Activated CD8-positive, alpha-beta T cell treated with anti-CD3 and anti-CD28 coated beads, Interleukin-2, amount 10 ng/mL, durations not matched to agents 7 days and 5 days (primary cell): ENCODE measurements around the gene KCNC1. TPM values are rescaled to one million over a fixed set of nuclear protein-coding genes. Genes with fewer than 3 reads are reported as not detected.

Source experiments
- ATAC-seq: fragments of 150-1000 bp; cut with Tn5 transposase; one replicate; pipeline ENCODE4 v1.10.0; 2021; ENCODE audit warnings: moderate library complexity
- CTCF ChIA-PET: fragments of 350-600 bp; sonication (Branson Sonifier 250); formaldehyde crosslinking; loops from one replicate; lab custom pipeline; 2021; ENCODE audit warnings: antibody characterized with exemption; lab: Charles Lee
- POLR2A ChIA-PET: fragments of 350-600 bp; sonication (Branson Sonifier 250); formaldehyde crosslinking; loops from one replicate; lab custom pipeline; 2021; ENCODE audit warnings: antibody characterized with exemption; lab: Charles Lee
- DNase-seq: peaks from one replicate; pipeline ENCODE4 v3.0.0-alpha.2; 2020
- H3K27ac Mint-ChIP-seq: one replicate; pipeline ENCODE4 v1.8.0; 2021; ENCODE audit warnings: mild to moderate bottlenecking, mixed read lengths
- H3K27me3 Mint-ChIP-seq: one replicate; pipeline ENCODE4 v1.8.0; 2021; ENCODE audit warnings: low read depth, mixed read lengths
- H3K36me3 Mint-ChIP-seq: one replicate; pipeline ENCODE4 v1.8.0; 2021; ENCODE audit warnings: low read depth, mixed read lengths
- H3K4me1 Mint-ChIP-seq: one replicate; pipeline ENCODE4 v1.8.0; 2021; ENCODE audit warnings: low read depth, mixed read lengths
- H3K4me3 Mint-ChIP-seq: one replicate; pipeline ENCODE4 v1.8.0; 2021; ENCODE audit warnings: mild to moderate bottlenecking, mixed read lengths
- H3K9me3 Mint-ChIP-seq: one replicate; pipeline ENCODE4 v1.8.0; 2022; ENCODE audit warnings: mixed read lengths; ENCODE audit not compliant: insufficient read depth
- total RNA-seq, 2 experiments: library from RNA; stranded (reverse); gene quantifications; one replicate each; pipeline ENCODE4 v1.2.3, GENCODE V29; 2021

The KCNC1 gene
- total RNA-seq, 2 experiments from 2014 or later = not detected

DNA sequence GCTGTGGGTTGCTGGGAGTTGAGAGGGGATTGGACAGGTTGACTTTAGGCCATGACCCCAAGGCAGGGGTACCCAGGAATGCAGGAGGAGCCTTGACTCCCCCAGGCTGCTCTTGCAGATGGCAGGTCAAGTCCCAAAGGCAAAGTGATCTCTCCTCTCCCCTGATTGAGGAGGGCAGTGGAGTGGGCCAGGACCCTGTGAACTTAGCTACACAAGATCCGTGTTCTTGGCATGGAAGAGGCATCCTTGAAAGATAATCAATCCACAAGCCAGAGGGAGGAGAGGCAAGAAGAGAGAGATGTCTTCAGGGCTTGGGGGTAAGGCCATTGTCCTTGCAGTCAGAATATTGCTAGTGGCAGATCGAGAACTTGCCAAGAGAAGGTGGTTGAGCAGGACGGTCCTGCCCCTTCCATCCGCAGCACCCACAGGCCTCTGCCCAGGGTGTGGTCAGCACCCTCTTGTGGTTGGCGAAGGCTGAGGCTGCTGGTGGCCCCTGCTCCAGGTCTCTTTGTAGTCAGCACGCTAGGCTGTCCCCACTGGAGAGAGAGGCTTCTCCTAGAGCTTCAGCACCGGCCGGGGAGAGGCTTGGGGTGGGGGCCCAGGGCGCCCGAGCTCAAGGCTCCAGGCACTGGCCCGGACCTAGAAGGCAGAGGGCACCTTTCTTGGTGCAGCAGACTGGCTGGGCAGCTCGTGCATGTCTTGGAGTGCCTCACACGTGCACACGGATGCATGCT, 45.4 kb downstream of the KCNC1 start:
- no peaks in the 10 kb centered on the region for H3K27me3 Mint-ChIP-seq

GRCh38 chr11:17780668-17781067, 46.1 kb downstream of the KCNC1 start:
- POLR2A ChIA-PET = no interaction called here
- no peaks in the 10 kb centered on the region for H3K4me1 Mint-ChIP-seq
- ATAC-seq = no peak

More for the DNA sequence above, 45.4 kb downstream of the KCNC1 start:
- no peak for ATAC-seq
- no peak for DNase-seq
- no peaks in the 10 kb centered on the region for H3K36me3 Mint-ChIP-seq
- H3K4me3 Mint-ChIP-seq = no peak overlapping the region
- CTCF ChIA-PET = no interaction called here
- POLR2A ChIA-PET = interaction anchor here (0.8 kb wide), 1 partner anchor 12 kb away, joined by 3 read pairs; no protein-coding TSS in a partner anchor
- H3K9me3 Mint-ChIP-seq = no peaks in the 10 kb centered on the region
- no peaks in the 10 kb centered on the region for H3K4me1 Mint-ChIP-seq
- no peak overlapping the region for H3K27ac Mint-ChIP-seq

DNA sequence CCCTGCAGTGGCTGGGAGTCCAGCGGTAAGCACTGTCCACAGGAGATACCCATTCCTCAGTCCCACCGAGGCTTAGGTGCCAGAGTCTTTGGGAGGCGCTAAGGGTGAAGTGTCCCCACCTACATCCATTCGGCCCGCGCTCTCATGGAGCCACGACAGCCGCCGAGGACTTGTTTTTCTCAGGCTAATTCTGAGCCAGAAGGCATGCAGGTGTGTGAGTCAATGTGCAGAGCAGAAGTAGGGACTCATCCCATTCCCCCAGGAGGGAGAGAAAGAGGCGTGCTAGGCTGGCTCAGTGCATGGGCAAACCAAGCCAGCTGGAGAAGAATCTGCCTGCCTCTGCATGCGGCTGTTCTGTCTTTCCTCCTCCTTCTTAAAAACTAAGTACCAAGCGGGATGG, 46.6 kb downstream of the KCNC1 start:
- no peaks in the 10 kb centered on the region for H3K4me1 Mint-ChIP-seq
- ATAC-seq (no peak), DNase-seq (no peak)
- ChIA-PET CTCF (no interaction called here), POLR2A (no interaction called here)
- no peaks in the 10 kb centered on the region for H3K9me3 Mint-ChIP-seq
- H3K27me3 Mint-ChIP-seq = no peaks in the 10 kb centered on the region
- no peak overlapping the region for H3K4me3 Mint-ChIP-seq
- H3K36me3 Mint-ChIP-seq = no peaks in the 10 kb centered on the region
- H3K27ac Mint-ChIP-seq = no peak overlapping the region

More at GRCh38 chr11:17780668-17781067, 46.1 kb downstream of the KCNC1 start:
- H3K9me3 Mint-ChIP-seq = no peaks in the 10 kb centered on the region
- no peak overlapping the region for H3K4me3 Mint-ChIP-seq
- no peaks in the 10 kb centered on the region for H3K36me3 Mint-ChIP-seq
- CTCF ChIA-PET = no interaction called here
- no peak overlapping the region for H3K27ac Mint-ChIP-seq
- no peaks in the 10 kb centered on the region for H3K27me3 Mint-ChIP-seq
- DNase-seq = no peak

DNA sequence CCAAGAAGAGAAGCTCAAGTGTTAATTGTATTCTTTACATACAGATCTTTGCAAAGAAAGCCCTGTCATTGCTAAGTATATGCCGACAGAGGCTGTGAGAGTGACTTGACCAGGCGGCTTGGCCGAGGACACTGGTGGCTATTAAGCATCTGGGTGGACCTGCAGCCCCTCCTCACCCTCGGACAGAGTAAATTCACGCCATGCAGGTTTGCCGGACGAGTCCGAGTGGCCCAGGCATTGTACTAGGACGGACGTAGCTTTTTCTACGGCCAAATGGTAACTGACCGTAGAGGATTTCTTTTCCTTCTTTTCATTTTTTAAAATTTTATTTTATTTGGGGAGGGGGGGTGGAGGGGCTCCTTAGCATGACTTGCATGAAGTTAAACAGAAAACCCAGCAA, 47.0 kb downstream of the KCNC1 start:
- ChIA-PET CTCF (no interaction called here), POLR2A (no interaction called here)
- H3K9me3 Mint-ChIP-seq = no peaks in the 10 kb centered on the region
- ATAC-seq (no peak), DNase-seq (no peak)
- no peaks in the 10 kb centered on the region for H3K36me3 Mint-ChIP-seq
- H3K27ac Mint-ChIP-seq = no peak overlapping the region
- no peaks in the 10 kb centered on the region for H3K4me1 Mint-ChIP-seq
- H3K27me3 Mint-ChIP-seq = no peaks in the 10 kb centered on the region
- H3K4me3 Mint-ChIP-seq = no peak overlapping the region

DNA sequence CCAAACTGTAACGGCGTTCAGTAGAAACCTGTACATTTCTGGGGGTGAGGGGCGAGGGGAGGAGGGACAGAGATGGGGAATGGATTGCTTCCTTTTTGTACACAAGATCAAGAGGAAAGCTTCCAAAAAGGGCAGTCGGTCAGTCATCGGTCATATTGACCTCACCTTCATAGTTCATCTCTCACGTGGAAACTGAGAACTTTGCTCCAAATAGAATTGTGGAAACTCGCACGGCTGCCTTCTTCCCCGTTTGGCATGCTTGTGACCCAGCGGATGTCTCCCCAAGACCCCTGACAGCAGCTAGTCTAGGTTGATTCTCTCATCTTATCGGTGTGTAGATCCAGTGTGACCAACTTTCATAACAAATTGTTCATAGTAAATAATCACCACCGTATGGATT, 47.6 kb downstream of the KCNC1 start:
- Mint-ChIP-seq H3K27ac (no peak overlapping the region), H3K4me3 (no peak overlapping the region), H3K4me1 (no peaks in the 10 kb centered on the region), H3K9me3 (no peaks in the 10 kb centered on the region), H3K27me3 (no peaks in the 10 kb centered on the region), H3K36me3 (no peaks in the 10 kb centered on the region)
- DNase-seq = no peak
- ChIA-PET CTCF (interaction anchor here (2.0 kb wide), 1 partner anchor 51 kb away, joined by 4 read pairs; no protein-coding TSS in a partner anchor), POLR2A (no interaction called here)
- ATAC-seq = no peak

GRCh38 chr11:17782603-17783337, 48.2 kb downstream of the KCNC1 start:
- POLR2A ChIA-PET = no interaction called here
- DNase-seq (no peak), ATAC-seq (no peak)
- Mint-ChIP-seq H3K9me3 (no peaks in the 10 kb centered on the region), H3K36me3 (no peaks in the 10 kb centered on the region), H3K27ac (no peak overlapping the region), H3K4me1 (no peaks in the 10 kb centered on the region), H3K4me3 (no peak overlapping the region), H3K27me3 (no peaks in the 10 kb centered on the region)
- CTCF ChIA-PET = interaction anchor here (2.0 kb wide), 1 partner anchor 51 kb away, joined by 4 read pairs; no protein-coding TSS in a partner anchor

- no peaks in the 10 kb centered on the region for H3K4me1 Mint-ChIP-seq
- no peak for DNase-seq
- no peak for ATAC-seq
- H3K27ac Mint-ChIP-seq = no peak overlapping the region
- ChIA-PET CTCF (interaction anchor here (2.0 kb wide), 1 partner anchor 53 kb away, joined by 4 read pairs; no protein-coding TSS in a partner anchor), POLR2A (no interaction called here)
- H3K9me3 Mint-ChIP-seq = no peaks in the 10 kb centered on the region
- H3K4me3 Mint-ChIP-seq = no peak overlapping the region
- H3K36me3 Mint-ChIP-seq = no peaks in the 10 kb centered on the region
- no peaks in the 10 kb centered on the region for H3K27me3 Mint-ChIP-seq
These were observed 49.3 kb downstream of the KCNC1 start for GRCh38 chr11:17783878-17784277.

GRCh38 chr11:17786824-17787525, 52.4 kb downstream of the KCNC1 start:
- CTCF ChIA-PET = no interaction called here
- no peaks in the 10 kb centered on the region for H3K9me3 Mint-ChIP-seq

GRCh38 chr11:17788084-17788483, 53.5 kb downstream of the KCNC1 start:
- CTCF ChIA-PET = no interaction called here
- Mint-ChIP-seq H3K4me1 (no peaks in the 10 kb centered on the region), H3K36me3 (no peaks in the 10 kb centered on the region), H3K4me3 (no peak overlapping the region), H3K9me3 (no peaks in the 10 kb centered on the region), H3K27ac (no peak overlapping the region), H3K27me3 (no peaks in the 10 kb centered on the region)
- DNase-seq (no peak), ATAC-seq (no peak)
- POLR2A ChIA-PET = no interaction called here

More at GRCh38 chr11:17786824-17787525, 52.4 kb downstream of the KCNC1 start:
- no peaks in the 10 kb centered on the region for H3K27me3 Mint-ChIP-seq
- H3K36me3 Mint-ChIP-seq = no peaks in the 10 kb centered on the region
- H3K4me3 Mint-ChIP-seq = no peak overlapping the region
- H3K27ac Mint-ChIP-seq = no peak overlapping the region
- ATAC-seq (no peak), DNase-seq (no peak)
- POLR2A ChIA-PET = no interaction called here
- H3K4me1 Mint-ChIP-seq = no peaks in the 10 kb centered on the region

- no peaks in the 10 kb centered on the region for H3K9me3 Mint-ChIP-seq
- H3K4me1 Mint-ChIP-seq = no peaks in the 10 kb centered on the region
- no peak overlapping the region for H3K27ac Mint-ChIP-seq
- H3K4me3 Mint-ChIP-seq = no peak overlapping the region
- DNase-seq (no peak), ATAC-seq (no peak)
- H3K36me3 Mint-ChIP-seq = no peaks in the 10 kb centered on the region
- CTCF ChIA-PET = no interaction called here
- H3K27me3 Mint-ChIP-seq = no peaks in the 10 kb centered on the region
- POLR2A ChIA-PET = no interaction called here
These were observed 55.9 kb downstream of the KCNC1 start for GRCh38 chr11:17790453-17790852.

- no peaks in the 10 kb centered on the region for H3K36me3 Mint-ChIP-seq
- ChIA-PET POLR2A (no interaction called here), CTCF (no interaction called here)
- DNase-seq (no peak), ATAC-seq (no peak)
- no peaks in the 10 kb centered on the region for H3K9me3 Mint-ChIP-seq
- H3K4me3 Mint-ChIP-seq = no peak overlapping the region
- H3K27me3 Mint-ChIP-seq = no peaks in the 10 kb centered on the region
- no peak overlapping the region for H3K27ac Mint-ChIP-seq
- no peaks in the 10 kb centered on the region for H3K4me1 Mint-ChIP-seq
These were observed 56.6 kb downstream of the KCNC1 start for GRCh38 chr11:17791144-17791543.

- Mint-ChIP-seq H3K27ac (no peak overlapping the region), H3K4me3 (no peak overlapping the region), H3K9me3 (no peaks in the 10 kb centered on the region), H3K27me3 (no peaks in the 10 kb centered on the region), H3K4me1 (no peaks in the 10 kb centered on the region), H3K36me3 (no peaks in the 10 kb centered on the region)
- POLR2A ChIA-PET = interaction anchor here (1.2 kb wide), 1 partner anchor 12 kb away, joined by 3 read pairs; no protein-coding TSS in a partner anchor
- no peak for ATAC-seq
- DNase-seq = no peak
- CTCF ChIA-PET = no interaction called here
These were observed 57.6 kb downstream of the KCNC1 start for GRCh38 chr11:17792161-17792560.
